HEK293 (cell line): ENCODE results near the gene LAPTM4A.
A peak's percentile ranks its signal among the peaks of the same experiment; 100 is the strongest.

Experiments used
- EGR2 ChIP-seq: fragments of 450-650 bp; formaldehyde crosslinking; IDR thresholded peaks from 2 replicates; pipeline ENCODE4 v1.5.1; 2016; ENCODE audit warnings: low read depth, missing biosample characterization, missing genetic modification characterization
- GLIS2 ChIP-seq: fragments of 450-650 bp; formaldehyde crosslinking; IDR thresholded peaks from 2 replicates; pipeline ENCODE4 v1.5.1; 2016; ENCODE audit warnings: missing biosample characterization, missing genetic modification characterization
- HIC1 ChIP-seq: fragments of 450-650 bp; formaldehyde crosslinking; IDR thresholded peaks from 2 replicates; pipeline ENCODE4 v1.5.1; 2016; ENCODE audit warnings: missing biosample characterization, missing genetic modification characterization
- HOXA7 ChIP-seq: sonication (generic); formaldehyde crosslinking; IDR thresholded peaks from 2 replicates; pipeline ENCODE4 v1.8.1; 2022; ENCODE audit warnings: missing genetic modification reagents, borderline replicate concordance
- KLF16 ChIP-seq: fragments of 450-650 bp; formaldehyde crosslinking; IDR thresholded peaks from 2 replicates; pipeline ENCODE4 v1.5.1; 2017; ENCODE audit warnings: missing biosample characterization, missing genetic modification characterization
- KLF8 ChIP-seq: fragments of 450-650 bp; formaldehyde crosslinking; IDR thresholded peaks from 2 replicates; pipeline ENCODE4 v1.5.1; 2016; ENCODE audit warnings: missing biosample characterization, missing genetic modification characterization
- MEIS1 ChIP-seq: sonication (generic); formaldehyde crosslinking; IDR thresholded peaks from 2 replicates; pipeline ENCODE4 v1.8.1; 2022; ENCODE audit warnings: missing genetic modification reagents, mild to moderate bottlenecking, borderline replicate concordance
- PBX3 ChIP-seq: sonication (generic); formaldehyde crosslinking; IDR thresholded peaks from 2 replicates; pipeline ENCODE4 v1.8.1; 2022; ENCODE audit warnings: mild to moderate bottlenecking, moderate library complexity, missing genetic modification reagents
- PRDM1 ChIP-seq: fragments of 450-650 bp; formaldehyde crosslinking; IDR thresholded peaks from 2 replicates; pipeline ENCODE4; 2016; ENCODE audit warnings: missing biosample characterization, missing genetic modification characterization
- SCRT1 ChIP-seq: fragments of 450-650 bp; formaldehyde crosslinking; IDR thresholded peaks from 2 replicates; pipeline ENCODE4 v1.5.1; 2016; ENCODE audit warnings: missing biosample characterization, missing genetic modification characterization, borderline replicate concordance
- SP2 ChIP-seq: fragments of 450-650 bp; formaldehyde crosslinking; IDR thresholded peaks from 2 replicates; pipeline ENCODE4 v1.5.1; 2016; ENCODE audit warnings: missing biosample characterization, missing genetic modification characterization
- YY2 ChIP-seq: fragments of 450-650 bp; formaldehyde crosslinking; IDR thresholded peaks from 2 replicates; pipeline ENCODE4 v1.5.1; 2016; ENCODE audit warnings: missing biosample characterization, missing genetic modification characterization
- ZBTB17 ChIP-seq: fragments of 450-650 bp; formaldehyde crosslinking; IDR thresholded peaks from 2 replicates; pipeline ENCODE4 v1.5.1; 2016; ENCODE audit warnings: missing biosample characterization, missing genetic modification characterization
- ZBTB21 ChIP-seq: fragments of 450-650 bp; formaldehyde crosslinking; IDR thresholded peaks from 2 replicates; pipeline ENCODE4 v1.5.1; 2017; ENCODE audit warnings: missing biosample characterization, missing genetic modification characterization
- ZBTB8A ChIP-seq: fragments of 450-650 bp; formaldehyde crosslinking; IDR thresholded peaks from 2 replicates; pipeline ENCODE4 v1.5.1; 2016; ENCODE audit warnings: missing biosample characterization, missing genetic modification characterization
- ZFHX2 ChIP-seq: fragments of 450-650 bp; formaldehyde crosslinking; conservative IDR thresholded peaks from 2 replicates; pipeline ENCODE4 v1.5.1; 2016; ENCODE audit warnings: missing biosample characterization, missing genetic modification characterization
- ZFP41 ChIP-seq: fragments of 450-650 bp; formaldehyde crosslinking; IDR thresholded peaks from 2 replicates; pipeline ENCODE4 v1.5.1; 2016; ENCODE audit warnings: missing biosample characterization, missing genetic modification characterization, borderline replicate concordance
- ZIC2 ChIP-seq: fragments of 450-650 bp; formaldehyde crosslinking; IDR thresholded peaks from 2 replicates; pipeline ENCODE4 v1.5.1; 2016; ENCODE audit warnings: missing biosample characterization, missing genetic modification characterization
- ZNF133 ChIP-seq: fragments of 450-650 bp; formaldehyde crosslinking; IDR thresholded peaks from 2 replicates; pipeline ENCODE4 v1.5.1; 2016; ENCODE audit warnings: missing biosample characterization, missing genetic modification characterization
- ZNF140 ChIP-seq: fragments of 450-650 bp; formaldehyde crosslinking; IDR thresholded peaks from 2 replicates; pipeline ENCODE4 v1.5.1; 2016; ENCODE audit warnings: missing biosample characterization, missing genetic modification characterization
- ZNF175 ChIP-seq: fragments of 450-650 bp; formaldehyde crosslinking; IDR thresholded peaks from 2 replicates; pipeline ENCODE4 v1.5.1; 2016; ENCODE audit warnings: missing biosample characterization, missing genetic modification characterization
- ZNF26 ChIP-seq: fragments of 450-650 bp; formaldehyde crosslinking; IDR thresholded peaks from 2 replicates; pipeline ENCODE4 v1.5.1; 2016; ENCODE audit warnings: missing biosample characterization, missing genetic modification characterization
- ZNF302 ChIP-seq: fragments of 450-650 bp; formaldehyde crosslinking; IDR thresholded peaks from 2 replicates; pipeline ENCODE4 v1.5.1; 2016; ENCODE audit warnings: missing biosample characterization, missing genetic modification characterization, low read depth
- ZNF354C ChIP-seq: fragments of 450-650 bp; formaldehyde crosslinking; IDR thresholded peaks from 2 replicates; pipeline ENCODE4 v1.5.1; 2016; ENCODE audit warnings: missing biosample characterization, missing genetic modification characterization, low read depth, borderline replicate concordance
- ZNF398 ChIP-seq: fragments of 450-650 bp; formaldehyde crosslinking; IDR thresholded peaks from 2 replicates; pipeline ENCODE4 v1.5.1; 2017; ENCODE audit warnings: missing biosample characterization, missing genetic modification characterization
- ZNF473 ChIP-seq: fragments of 450-650 bp; formaldehyde crosslinking; IDR thresholded peaks from 2 replicates; pipeline ENCODE4 v1.5.1; 2017; ENCODE audit warnings: missing biosample characterization, missing genetic modification characterization
- ZNF514 ChIP-seq: fragments of 450-650 bp; formaldehyde crosslinking; IDR thresholded peaks from 2 replicates; pipeline ENCODE4 v1.5.1; 2016; ENCODE audit warnings: missing biosample characterization, missing genetic modification characterization
- ZNF623 ChIP-seq: fragments of 450-650 bp; formaldehyde crosslinking; IDR thresholded peaks from 2 replicates; pipeline ENCODE4 v1.5.1; 2016; ENCODE audit warnings: missing biosample characterization, missing genetic modification characterization
- ZNF626 ChIP-seq: fragments of 450-650 bp; sonication (Bioruptor Pico); formaldehyde crosslinking; IDR thresholded peaks from 2 replicates; pipeline ENCODE4 v1.5.1; 2018; ENCODE audit warnings: missing biosample characterization, missing genetic modification characterization, inconsistent platforms
- ZNF629 ChIP-seq: fragments of 450-650 bp; formaldehyde crosslinking; IDR thresholded peaks from 2 replicates; pipeline ENCODE4 v1.5.1; 2017; ENCODE audit warnings: missing biosample characterization, missing genetic modification characterization
- ZNF692 ChIP-seq: fragments of 450-650 bp; formaldehyde crosslinking; IDR thresholded peaks from 2 replicates; pipeline ENCODE4 v1.5.1; 2016; ENCODE audit warnings: missing biosample characterization, missing genetic modification characterization
- ZNF792 ChIP-seq: fragments of 450-650 bp; formaldehyde crosslinking; IDR thresholded peaks from 2 replicates; pipeline ENCODE4 v1.5.1; 2016; ENCODE audit warnings: missing biosample characterization, missing genetic modification characterization
- ZSCAN16 ChIP-seq: fragments of 450-650 bp; formaldehyde crosslinking; IDR thresholded peaks from 2 replicates; pipeline ENCODE4 v1.5.1; 2016; ENCODE audit warnings: missing biosample characterization, missing genetic modification characterization
- ZSCAN30 ChIP-seq: fragments of 450-650 bp; IDR thresholded peaks from 2 replicates; pipeline ENCODE4 v1.5.1; 2018; ENCODE audit warnings: missing biosample characterization, mild to moderate bottlenecking, missing genetic modification characterization, moderate library complexity

Gene LAPTM4A

GRCh38 chr2:20051532-20052228, at the start of gene LAPTM4A (continued):
- no peak for TF ChIP-seq PRDM1 (tag by site-specific recombination)
- TF ChIP-seq ZNF623, result no peak
- peak; percentile 64; the same call in 1 of the 2 replicates for TF ChIP-seq KLF8 (tag by site-specific recombination)
- no peak; the same call in 1 of the 2 replicates for TF ChIP-seq ZNF692 (tag by site-specific recombination)
- TF ChIP-seq ZBTB17, result peak; percentile 88
- no peak for TF ChIP-seq ZNF133 (tag by site-specific recombination)
- TF ChIP-seq ZNF792 (tag by site-specific recombination), result no peak
- TF ChIP-seq ZNF473 (tag by site-specific recombination), result no peak
- no peak for TF ChIP-seq MEIS1
- TF ChIP-seq SP2 (tag by site-specific recombination), result peak; percentile 92
- no peak for TF ChIP-seq ZNF140 (tag by site-specific recombination)
- TF ChIP-seq HOXA7, result no peak
- no peak for TF ChIP-seq ZNF26
- peak; percentile 73; the same call in 1 of the 2 replicates for TF ChIP-seq KLF16 (tag by site-specific recombination)
- TF ChIP-seq ZNF302 (tag by site-specific recombination), result no peak
- TF ChIP-seq ZSCAN30 (tag by site-specific recombination), result no peak
- TF ChIP-seq ZNF398 (tag by site-specific recombination), result peak; percentile 90
- no peak for TF ChIP-seq ZNF175 (tag by site-specific recombination)
- TF ChIP-seq ZNF626 (tag by site-specific recombination), result no peak
- TF ChIP-seq PBX3 (CRISPR knock-in tag), result 0 out of 2 replicates have a peak, but pooled peaks have one; percentile 23
- peak; percentile 63 for TF ChIP-seq ZBTB8A (tag by site-specific recombination)
- peak; percentile 39; the same call in 1 of the 2 replicates for TF ChIP-seq EGR2 (tag by site-specific recombination)
- no peak; the same call in 1 of the 2 replicates for TF ChIP-seq ZIC2 (tag by site-specific recombination)
- no peak for TF ChIP-seq ZNF354C (tag by site-specific recombination)
- TF ChIP-seq ZBTB21, result peak; percentile 66
- peak; percentile 63; the same call in 1 of the 2 replicates for TF ChIP-seq SCRT1 (tag by site-specific recombination)
- TF ChIP-seq ZFP41 (tag by site-specific recombination), result no peak
- TF ChIP-seq ZFHX2 (tag by site-specific recombination), result peak; percentile 22; the same call in 1 of the 2 replicates
- TF ChIP-seq ZSCAN16, result no peak
- no peak for TF ChIP-seq ZNF514 (tag by site-specific recombination)
- TF ChIP-seq GLIS2 (tag by site-specific recombination), result no peak
- peak; percentile 65 for TF ChIP-seq HIC1 (tag by site-specific recombination)
- TF ChIP-seq ZNF629 (tag by site-specific recombination), result peak; percentile 86
- TF ChIP-seq YY2 (tag by site-specific recombination), result no peak
